GM12878 (cell line): Measurements from ENCODE around the gene LYZL2.

Experiments
- EP300 ChIP-seq, 2 experiments: fragments of 150-350 bp in 1 of 2; IDR thresholded peaks; 2 replicates each; pipeline ENCODE4 v1.6.1; 2011 to 2012; ENCODE audit warnings: low read depth in 2 of 2, low read length in 2 of 2, borderline replicate concordance in 1 of 2, improper control_type of control experiment in 1 of 2, inconsistent platforms in 1 of 2; ENCODE audit not compliant: control insufficient read depth in 1 of 2
- EZH2 ChIP-seq: IDR thresholded peaks from 2 replicates; pipeline ENCODE4 v1.6.1; 2012; ENCODE audit warnings: low read depth, mild to moderate bottlenecking, control low read depth, inconsistent platforms, low read length, borderline replicate concordance; ENCODE audit not compliant: control insufficient read depth
- FOXK2 ChIP-seq: fragments of 450-650 bp; IDR thresholded peaks from 2 replicates; pipeline ENCODE4 v1.6.1; 2017; ENCODE audit warnings: mild to moderate bottlenecking, moderate library complexity
- KDM1A ChIP-seq: fragments of 200-600 bp; sonication (generic); IDR thresholded peaks from 2 replicates; pipeline ENCODE4 v1.6.1; 2016; ENCODE audit warnings: borderline replicate concordance
- MAX ChIP-seq: IDR thresholded peaks from 2 replicates; pipeline ENCODE4 v1.6.1; 2012; ENCODE audit warnings: low read depth, low read length, improper control_type of control experiment
- ZBTB33 ChIP-seq: fragments of 450-650 bp; IDR thresholded peaks from 2 replicates; pipeline ENCODE4 v1.6.1; 2017; ENCODE audit warnings: mild to moderate bottlenecking
- TF ChIP-seq, protein P1 (sequence below), 3 experiments: IDR thresholded peaks in 2 of 3; conservative IDR thresholded peaks in 1 of 3; 2 replicates each; pipeline ENCODE4 v1.5.1; 2011; ENCODE audit warnings: low read depth in 3 of 3, low read length in 3 of 3, mild to moderate bottlenecking in 3 of 3, control low read depth in 2 of 3, moderate library complexity in 2 of 3, inconsistent platforms in 1 of 3, mixed read lengths in 1 of 3; ENCODE audit not compliant: control insufficient read depth in 2 of 3, insufficient read depth in 1 of 3; ENCODE audit errors: extremely low read depth in 1 of 3
- TF ChIP-seq, protein P2 (sequence below): IDR thresholded peaks from 2 replicates; pipeline ENCODE4 v1.6.1; 2011; ENCODE audit warnings: mild to moderate bottlenecking, low read depth, low read length, moderate library complexity; ENCODE audit not compliant: insufficient replicate concordance

- no peak for TF ChIP-seq MAX
- TF ChIP-seq, protein P1, sequence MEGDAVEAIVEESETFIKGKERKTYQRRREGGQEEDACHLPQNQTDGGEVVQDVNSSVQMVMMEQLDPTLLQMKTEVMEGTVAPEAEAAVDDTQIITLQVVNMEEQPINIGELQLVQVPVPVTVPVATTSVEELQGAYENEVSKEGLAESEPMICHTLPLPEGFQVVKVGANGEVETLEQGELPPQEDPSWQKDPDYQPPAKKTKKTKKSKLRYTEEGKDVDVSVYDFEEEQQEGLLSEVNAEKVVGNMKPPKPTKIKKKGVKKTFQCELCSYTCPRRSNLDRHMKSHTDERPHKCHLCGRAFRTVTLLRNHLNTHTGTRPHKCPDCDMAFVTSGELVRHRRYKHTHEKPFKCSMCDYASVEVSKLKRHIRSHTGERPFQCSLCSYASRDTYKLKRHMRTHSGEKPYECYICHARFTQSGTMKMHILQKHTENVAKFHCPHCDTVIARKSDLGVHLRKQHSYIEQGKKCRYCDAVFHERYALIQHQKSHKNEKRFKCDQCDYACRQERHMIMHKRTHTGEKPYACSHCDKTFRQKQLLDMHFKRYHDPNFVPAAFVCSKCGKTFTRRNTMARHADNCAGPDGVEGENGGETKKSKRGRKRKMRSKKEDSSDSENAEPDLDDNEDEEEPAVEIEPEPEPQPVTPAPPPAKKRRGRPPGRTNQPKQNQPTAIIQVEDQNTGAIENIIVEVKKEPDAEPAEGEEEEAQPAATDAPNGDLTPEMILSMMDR (IDR thresholded peaks at IDR 0.05 in 2 of 3, conservative IDR thresholded peaks at IDR 0.05 in 1 of 3; ENCODE audit: control insufficient read depth in 2 of 3, extremely low read depth in 1 of 3, insufficient read depth in 1 of 3, low read depth in 3 of 3, low read length in 3 of 3): no peak
- TF ChIP-seq KDM1A: no peak
- TF ChIP-seq, protein P2, sequence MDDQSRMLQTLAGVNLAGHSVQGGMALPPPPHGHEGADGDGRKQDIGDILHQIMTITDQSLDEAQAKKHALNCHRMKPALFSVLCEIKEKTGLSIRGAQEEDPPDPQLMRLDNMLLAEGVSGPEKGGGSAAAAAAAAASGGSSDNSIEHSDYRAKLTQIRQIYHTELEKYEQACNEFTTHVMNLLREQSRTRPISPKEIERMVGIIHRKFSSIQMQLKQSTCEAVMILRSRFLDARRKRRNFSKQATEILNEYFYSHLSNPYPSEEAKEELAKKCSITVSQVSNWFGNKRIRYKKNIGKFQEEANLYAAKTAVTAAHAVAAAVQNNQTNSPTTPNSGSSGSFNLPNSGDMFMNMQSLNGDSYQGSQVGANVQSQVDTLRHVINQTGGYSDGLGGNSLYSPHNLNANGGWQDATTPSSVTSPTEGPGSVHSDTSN: no peak
- no peak for TF ChIP-seq ZBTB33
- TF ChIP-seq FOXK2: no peak
- TF ChIP-seq EP300 (IDR thresholded peaks at IDR 0.05; ENCODE audit: borderline replicate concordance in 1 of 2, control insufficient read depth in 1 of 2, low read depth in 2 of 2, low read length in 2 of 2): no peak
- TF ChIP-seq EZH2: no peak
These were observed 12.5 kb downstream of the LYZL2 start for GRCh38 chr10:30617070-30617469.
